Caco-2 (cell line): ENCODE data around the gene SULT1A1. TPM values are rescaled to one million over a fixed set of nuclear protein-coding genes. Genes with fewer than 3 reads are reported as not detected.
"Not testable (repeated sequence)": the region's sequence is repeated elsewhere in the genome, so short reads cannot be mapped to it uniquely, and the experiment has no call there.

Source experiments
- Bru-seq: library from RNA; stranded (reverse); fragments of 400-500 nt; gene quantifications from one replicate; lab custom pipeline; 2021; lab: Mats Ljungman, UMichigan
- BruChase-seq, 2 experiments: library from RNA; stranded (reverse); fragments of 400-500 nt; gene quantifications; one replicate each; lab custom pipeline; 2021; lab: Mats Ljungman, UMichigan
- BruUV-seq: library from RNA; stranded (reverse); fragments of 400-500 nt; replicated peaks from 2 replicates; lab custom pipeline; 2021; lab: Mats Ljungman, UMichigan
- CTCF ChIA-PET: fragments of 300-600 bp; sonication (Branson Sonifier 250); formaldehyde crosslinking; loops from one replicate; lab custom pipeline; 2022; ENCODE audit warnings: antibody characterized with exemption; lab: Charles Lee
- POLR2A ChIA-PET: fragments of 300-600 bp; sonication (Branson Sonifier 250); formaldehyde crosslinking; loops from one replicate; lab custom pipeline; 2022; ENCODE audit warnings: antibody characterized with exemption; lab: Charles Lee
- DNase-seq, 2 experiments: peaks; one replicate each; pipeline versions ENCODE4 v3.0.0 to v3.0.0-alpha.2; 2020 to 2022
- H3K27me3 ChIP-seq: replicated peaks from 2 replicates; pipeline ENCODE4 v1.6.0; 2011; ENCODE audit warnings: low read length; ENCODE audit not compliant: control insufficient read depth, insufficient read depth
- H3K36me3 ChIP-seq: 2 replicates; pipeline ENCODE4 v1.5.1; 2011; ENCODE audit warnings: low read length; ENCODE audit not compliant: control insufficient read depth, insufficient read depth
- H3K4me1 ChIP-seq: fragments of 250-450 bp; sonication (Bioruptor Pico); 2 replicates; pipeline ENCODE4 v1.5.1; 2020; ENCODE audit warnings: mild to moderate bottlenecking
- H3K4me3 ChIP-seq: 2 replicates; pipeline ENCODE4 v1.5.1; 2011; ENCODE audit warnings: low read depth, mild to moderate bottlenecking, control low read depth, low read length
- H3K9me3 ChIP-seq: fragments of 250-450 bp; sonication (Bioruptor Pico); 2 replicates; pipeline ENCODE4 v1.5.1; 2020; ENCODE audit warnings: mild to moderate bottlenecking, moderate library complexity
- H3K27ac Mint-ChIP-seq: one replicate; pipeline ENCODE4 v1.8.0; 2022; ENCODE audit warnings: mixed read lengths; ENCODE audit not compliant: unreplicated experiment
- H3K27me3 Mint-ChIP-seq: one replicate; pipeline ENCODE4 v1.8.0; 2022; ENCODE audit warnings: mixed read lengths; ENCODE audit not compliant: insufficient read depth, unreplicated experiment
- H3K36me3 Mint-ChIP-seq: one replicate; pipeline ENCODE4 v1.8.0; 2022; ENCODE audit warnings: mild to moderate bottlenecking, mixed read lengths; ENCODE audit not compliant: insufficient read depth, unreplicated experiment
- H3K4me1 Mint-ChIP-seq: one replicate; pipeline ENCODE4 v1.8.0; 2022; ENCODE audit warnings: low read depth, mixed read lengths; ENCODE audit not compliant: unreplicated experiment
- H3K4me3 Mint-ChIP-seq: one replicate; pipeline ENCODE4 v1.8.0; 2022; ENCODE audit warnings: mild to moderate bottlenecking, moderate library complexity, mixed read lengths; ENCODE audit not compliant: unreplicated experiment
- H3K9me3 Mint-ChIP-seq: one replicate; pipeline ENCODE4 v1.8.0; 2022; ENCODE audit warnings: mixed read lengths; ENCODE audit not compliant: unreplicated experiment
- CTCF ChIP-seq, 2 experiments: fragments of 200-600 bp in 1 of 2; IDR thresholded peaks; 1 replicate in 1 of 2; 2 replicates in 1 of 2; pipeline versions ENCODE4 v1.5.1 to v1.8.0; 2011 to 2022; ENCODE audit warnings: antibody characterized with exemption in 1 of 2, control low read depth in 1 of 2, inconsistent platforms in 1 of 2, low read depth in 1 of 2, low read length in 1 of 2, mild to moderate bottlenecking in 1 of 2, moderate library complexity in 1 of 2; ENCODE audit not compliant: insufficient read depth in 1 of 2, severe bottlenecking in 1 of 2, unreplicated experiment in 1 of 2
- intact Hi-C: fragments of 100-400 bp; cut with micrococcal nuclease; formaldehyde crosslinking; loops from one replicate; pipeline ENCODE4 v1.10.0; 2022; ENCODE audit not compliant: unreplicated experiment
- long read RNA-seq: library from polyadenylated mRNA; stranded (forward); transcript quantifications from one replicate; pipeline ENCODE4 v2.0.0, GENCODE V29; 2022
- total RNA-seq: library from RNA; stranded (reverse); gene quantifications from 2 replicates; pipeline ENCODE4 v1.2.3, GENCODE V29; 2022

Gene SULT1A1
- total RNA-seq: 8.9 and 9.1 TPM in 2 replicates
- percentile 65 among the genes with signal in this experiment for Bru-seq, nascent RNA
- BruChase-seq, experiment 1, labeled RNA remaining after a 2-hour chase: percentile 60 among the genes with signal in this experiment
- percentile 61 among the genes with signal in this experiment for BruChase-seq, experiment 2, labeled RNA remaining after a 6-hour chase
- long read RNA-seq, partial matches to known transcripts: 4 of 16 reads
- long read RNA-seq, other reads (novel, unspliced or antisense): 10 of 16 reads

- ChIA-PET CTCF (no interaction called here), POLR2A (no interaction called here)
- no peak within 1 kb of the TSS for H3K4me3 Mint-ChIP-seq
- H3K27me3 Mint-ChIP-seq: no peaks in the 10 kb centered on the region
- intact Hi-C loops: no loop called here
- Histone ChIP-seq H3K27me3 (no peaks in the 10 kb centered on the region), H3K4me3 (no peak within 1 kb of the TSS), H3K4me1 (no peaks in the 10 kb centered on the region), H3K36me3 (no peaks in the 10 kb centered on the region), H3K9me3 (no peaks in the 10 kb centered on the region)
- H3K9me3 Mint-ChIP-seq: no peaks in the 10 kb centered on the region
- no TSS peak for BruUV-seq
- H3K36me3 Mint-ChIP-seq: peaks cover 6% of the 10 kb centered on the region
- TF ChIP-seq CTCF (IDR thresholded peaks at IDR 0.05; ENCODE audit: insufficient read depth in 1 of 2, low read depth in 1 of 2, low read length in 1 of 2, severe bottlenecking in 1 of 2, unreplicated experiment in 1 of 2): no peak
- H3K4me1 Mint-ChIP-seq: no peaks in the 10 kb centered on the region
- H3K27ac Mint-ChIP-seq: no peak within 1 kb of the TSS
- DNase-seq: no peak
Measured at GRCh38 chr16:28609631-28610594, at the start of gene SULT1A1. Gene SULT1A1, minus strand, starts transcription at chr16:28610044. Its CDS starts 1,189 bp downstream, at chr16:28608855.

- CTCF ChIA-PET, H3K27me3 ChIP-seq, H3K36me3 Mint-ChIP-seq, H3K9me3 ChIP-seq, H3K36me3 ChIP-seq, H3K4me3 Mint-ChIP-seq, DNase-seq, BruUV-seq, POLR2A ChIA-PET, H3K4me1 ChIP-seq, H3K4me3 ChIP-seq, H3K27ac Mint-ChIP-seq, H3K9me3 Mint-ChIP-seq, intact Hi-C loops, H3K27me3 Mint-ChIP-seq, H3K4me1 Mint-ChIP-seq: not testable (repeated sequence)
Measured at GRCh38 chr16:28639959-28640358, 30.1 kb upstream of the SULT1A1 start.

- POLR2A ChIA-PET, H3K4me1 ChIP-seq, H3K9me3 ChIP-seq, BruUV-seq, H3K4me1 Mint-ChIP-seq, H3K27me3 ChIP-seq, H3K36me3 ChIP-seq, intact Hi-C loops, DNase-seq, H3K4me3 Mint-ChIP-seq, H3K9me3 Mint-ChIP-seq, H3K4me3 ChIP-seq, CTCF ChIA-PET, H3K27me3 Mint-ChIP-seq, H3K36me3 Mint-ChIP-seq, H3K27ac Mint-ChIP-seq: not testable (repeated sequence)
Measured at GRCh38 chr16:28638359-28638758, 28.5 kb upstream of the SULT1A1 start.

GRCh38 chr16:28637765-28638164 lies 27.9 kb upstream of the SULT1A1 start, which contains the start of gene NPIPB8:
Gene NPIPB8, plus strand, starts transcription at chr16:28638065. Its CDS starts 296 bp downstream, at chr16:28638361.
- H3K27ac Mint-ChIP-seq, DNase-seq, intact Hi-C loops, H3K4me3 ChIP-seq, H3K9me3 ChIP-seq, H3K4me1 ChIP-seq, CTCF ChIA-PET, H3K36me3 ChIP-seq, BruUV-seq, H3K4me3 Mint-ChIP-seq, H3K36me3 Mint-ChIP-seq, H3K27me3 Mint-ChIP-seq, H3K27me3 ChIP-seq, H3K4me1 Mint-ChIP-seq, H3K9me3 Mint-ChIP-seq, POLR2A ChIA-PET: not testable (repeated sequence)

- BruUV-seq, H3K9me3 ChIP-seq, CTCF ChIA-PET, DNase-seq, H3K27me3 ChIP-seq, H3K4me3 Mint-ChIP-seq, H3K4me3 ChIP-seq, H3K36me3 ChIP-seq, POLR2A ChIA-PET, H3K27me3 Mint-ChIP-seq, H3K9me3 Mint-ChIP-seq, H3K36me3 Mint-ChIP-seq, H3K4me1 Mint-ChIP-seq, H3K4me1 ChIP-seq, intact Hi-C loops, H3K27ac Mint-ChIP-seq: not testable (repeated sequence)
Measured at GRCh38 chr16:28636093-28636823, 26.4 kb upstream of the SULT1A1 start.
